AG09319 (cell line): ENCODE results near the gene PRG3.
"Not testable (repeated sequence)": the region's sequence is repeated elsewhere in the genome, so short reads cannot be mapped to it uniquely, and the experiment has no call there.

Experiments
- DNase-seq: peaks from one replicate; pipeline ENCODE4 v3.0.0-alpha.2; 2010; ENCODE audit warnings: low read depth; ENCODE audit errors: extremely low read depth
- TF ChIP-seq, protein P1 (sequence below): IDR thresholded peaks from 2 replicates; pipeline ENCODE4 v1.5.1; 2011; ENCODE audit warnings: low read depth, mild to moderate bottlenecking, inconsistent platforms, low read length, moderate library complexity

PRG3 gene

DNA sequence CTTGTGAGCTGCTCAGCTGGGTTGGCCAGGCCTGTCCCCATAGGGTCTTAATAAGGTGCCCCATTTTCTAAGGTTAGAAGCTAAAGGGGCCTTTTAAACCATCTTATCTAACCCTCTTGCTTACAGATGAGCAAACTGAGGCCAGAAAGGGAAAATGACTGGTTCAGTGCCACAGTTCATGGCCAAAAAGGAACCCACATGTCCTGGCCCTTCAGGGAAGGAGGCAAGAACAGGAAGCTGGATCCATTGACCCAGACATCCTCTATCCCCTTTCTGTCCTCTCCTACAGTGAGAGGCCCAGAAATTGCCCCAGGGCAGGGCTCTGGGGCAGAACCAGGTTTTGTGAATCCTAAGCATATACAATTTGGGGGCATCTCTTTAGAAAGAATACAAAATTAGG lies 10.0 kb downstream of the PRG3 start:
- DNase-seq: no peak
- TF ChIP-seq, protein P1, sequence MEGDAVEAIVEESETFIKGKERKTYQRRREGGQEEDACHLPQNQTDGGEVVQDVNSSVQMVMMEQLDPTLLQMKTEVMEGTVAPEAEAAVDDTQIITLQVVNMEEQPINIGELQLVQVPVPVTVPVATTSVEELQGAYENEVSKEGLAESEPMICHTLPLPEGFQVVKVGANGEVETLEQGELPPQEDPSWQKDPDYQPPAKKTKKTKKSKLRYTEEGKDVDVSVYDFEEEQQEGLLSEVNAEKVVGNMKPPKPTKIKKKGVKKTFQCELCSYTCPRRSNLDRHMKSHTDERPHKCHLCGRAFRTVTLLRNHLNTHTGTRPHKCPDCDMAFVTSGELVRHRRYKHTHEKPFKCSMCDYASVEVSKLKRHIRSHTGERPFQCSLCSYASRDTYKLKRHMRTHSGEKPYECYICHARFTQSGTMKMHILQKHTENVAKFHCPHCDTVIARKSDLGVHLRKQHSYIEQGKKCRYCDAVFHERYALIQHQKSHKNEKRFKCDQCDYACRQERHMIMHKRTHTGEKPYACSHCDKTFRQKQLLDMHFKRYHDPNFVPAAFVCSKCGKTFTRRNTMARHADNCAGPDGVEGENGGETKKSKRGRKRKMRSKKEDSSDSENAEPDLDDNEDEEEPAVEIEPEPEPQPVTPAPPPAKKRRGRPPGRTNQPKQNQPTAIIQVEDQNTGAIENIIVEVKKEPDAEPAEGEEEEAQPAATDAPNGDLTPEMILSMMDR: no peak

DNA sequence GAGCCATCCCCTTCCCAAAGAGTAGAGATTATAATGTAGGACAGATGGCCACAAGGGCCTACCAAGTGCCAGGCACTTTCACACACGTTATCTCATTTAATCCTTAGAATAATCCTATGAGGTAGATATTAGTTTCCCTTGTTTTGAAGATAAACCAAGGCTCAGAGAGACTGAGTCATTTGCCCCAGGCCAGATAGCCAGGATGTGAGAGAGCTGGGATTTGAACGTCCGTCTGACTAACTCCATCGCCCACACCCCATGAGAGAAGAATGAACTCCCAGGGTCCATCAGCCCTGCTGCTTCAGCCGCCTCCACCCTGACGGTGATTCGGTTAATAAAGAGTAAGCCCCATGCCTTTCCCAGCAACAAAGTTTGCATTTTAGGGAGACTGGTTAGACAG lies 10.7 kb downstream of the PRG3 start:
- no peak for DNase-seq
- TF ChIP-seq, protein P1: no peak

DNA sequence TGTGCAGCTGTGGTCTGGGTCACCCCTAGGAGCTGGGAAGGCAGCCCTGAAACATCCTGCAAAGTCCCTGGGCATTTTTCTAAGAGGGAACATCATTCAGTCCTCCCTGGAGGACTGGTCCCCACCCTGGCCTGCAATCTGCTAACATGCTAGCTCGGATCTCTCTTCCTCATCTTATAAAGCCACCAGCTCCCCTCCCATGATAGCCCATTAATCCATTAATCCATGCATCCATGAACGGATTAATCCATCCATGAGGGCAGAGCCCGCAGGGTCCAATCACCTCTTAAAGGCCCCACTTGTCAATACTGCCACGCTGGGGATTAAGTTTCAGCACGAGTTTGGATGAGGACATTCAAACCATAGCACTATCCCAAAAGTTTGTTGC lies 12.1 kb downstream of the PRG3 start:
- no peak for DNase-seq
- TF ChIP-seq, protein P1: no peak

- TF ChIP-seq, protein P1: no peak
- DNase-seq: no peak
Measured at GRCh38 chr11:57368106-57368844, 12.7 kb downstream of the PRG3 start.

DNA sequence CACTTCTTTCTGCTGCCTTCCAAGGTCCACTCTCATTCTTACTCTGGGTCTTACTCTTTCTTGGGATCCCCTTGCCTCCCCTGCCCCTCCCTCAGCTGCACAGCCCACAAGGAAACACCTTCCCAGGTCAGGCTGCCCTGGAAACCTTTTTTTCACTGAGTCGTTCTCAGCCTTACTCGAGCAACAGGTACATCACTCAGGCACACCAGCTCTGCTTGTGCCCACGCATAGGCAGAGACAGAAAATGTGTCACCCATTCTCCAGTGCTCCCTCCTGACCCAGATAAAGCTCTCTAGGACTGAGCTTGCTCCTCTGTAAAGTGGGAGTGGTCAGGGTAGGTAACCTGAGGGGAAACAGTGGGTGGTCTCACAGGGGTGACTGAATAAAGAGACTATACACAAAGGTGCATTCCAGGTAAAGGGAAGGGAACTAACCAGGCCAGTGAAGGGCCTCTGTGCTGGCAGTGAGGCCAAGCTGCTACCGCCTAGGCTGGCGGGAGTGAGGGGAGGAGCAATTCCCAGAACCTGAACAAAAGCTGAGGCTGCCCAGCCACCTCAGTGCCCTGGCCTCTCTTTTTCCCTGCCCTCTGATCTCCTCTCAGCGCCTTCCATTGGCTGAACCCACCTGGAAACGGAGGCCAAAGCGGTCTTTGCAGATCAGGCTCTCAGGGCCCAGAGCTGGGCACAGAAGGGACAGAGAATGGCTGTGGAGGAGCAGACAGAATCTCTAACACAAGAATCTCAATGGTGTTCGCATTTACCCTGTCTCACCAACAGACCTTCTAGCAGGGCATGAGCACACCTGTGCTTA lies 15.9 kb downstream of the PRG3 start:
- DNase-seq: no peak
- TF ChIP-seq, protein P1: no peak

GRCh38 chr11:57363131-57364080 lies 17.5 kb downstream of the PRG3 start:
- TF ChIP-seq, protein P1: no peak
- DNase-seq: no peak

DNA sequence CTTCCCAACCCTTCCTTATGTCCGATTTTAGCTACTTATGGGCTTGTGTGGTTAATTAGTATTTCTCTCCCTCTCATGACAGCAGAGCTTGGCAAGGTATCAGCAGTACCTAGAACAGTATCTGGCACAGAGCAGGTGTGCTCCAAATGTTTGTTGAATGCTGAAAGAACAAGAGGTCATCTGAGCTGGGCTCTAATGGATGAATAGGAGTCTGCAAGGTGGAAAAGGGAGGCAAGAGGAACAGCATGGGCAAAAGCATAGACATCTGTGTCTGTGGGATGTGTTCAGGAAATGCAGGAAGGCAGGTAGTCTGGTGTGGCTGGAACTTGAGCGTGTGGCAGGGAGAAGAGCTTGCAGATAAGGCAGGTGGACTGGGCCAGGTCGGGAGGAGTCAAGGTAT lies 19.0 kb downstream of the PRG3 start:
- TF ChIP-seq, protein P1: no peak
- no peak for DNase-seq

GRCh38 chr11:57361420-57361819 lies 19.5 kb downstream of the PRG3 start:
- DNase-seq: not testable (repeated sequence)
